KOPT-K1 (cell line): ENCODE results near the gene CDIPT.
"Not testable (repeated sequence)": the region's sequence is repeated elsewhere in the genome, so short reads cannot be mapped to it uniquely, and the experiment has no call there.

Source experiments
- H3K27ac ChIP-seq: fragments of 200-600 bp; sonication (generic); 2 replicates; pipeline ENCODE4 v1.5.1; 2016; ENCODE audit warnings: antibody characterized with exemption, mild to moderate bottlenecking, low read depth, low read length; ENCODE audit not compliant: poor library complexity, severe bottlenecking
- H3K36me3 ChIP-seq: fragments of 200-600 bp; sonication (generic); 2 replicates; pipeline ENCODE4 v1.5.1; 2017; ENCODE audit warnings: antibody characterized with exemption, mild to moderate bottlenecking, low read length, moderate library complexity; ENCODE audit not compliant: insufficient read depth
- H3K9me3 ChIP-seq: fragments of 200-600 bp; sonication (generic); 2 replicates; pipeline ENCODE4 v1.5.1; 2017; ENCODE audit warnings: antibody characterized with exemption, low read length, mild to moderate bottlenecking; ENCODE audit not compliant: insufficient read depth, poor library complexity, severe bottlenecking

Gene CDIPT

GRCh38 chr16:29900102-29900887 is 37.3 kb upstream of the CDIPT start, which contains the start of gene ASPHD1:
Gene ASPHD1 (plus strand): TSS chr16:29900488. CDS start chr16:29900972, 484 bp downstream.
- Histone ChIP-seq H3K27ac (no peak within 1 kb of the TSS), H3K9me3 (no peaks in the 10 kb centered on the region)

GRCh38 chr16:29899516-29900101 is 36.6 kb upstream of the CDIPT start, which contains the start of gene SEZ6L2:
Gene SEZ6L2 (minus strand): TSS chr16:29899550. CDS start chr16:29899019, 531 bp downstream.
- Histone ChIP-seq H3K27ac (no peak within 1 kb of the TSS), H3K36me3 (no peaks in the 10 kb centered on the region)

More at GRCh38 chr16:29900102-29900887, 37.3 kb upstream of the CDIPT start, which contains the start of gene ASPHD1:
- H3K36me3 ChIP-seq = no peaks in the 10 kb centered on the region

GRCh38 chr16:29898804-29899515 is 35.9 kb upstream of the CDIPT start:
- H3K36me3 ChIP-seq = no peaks in the 10 kb centered on the region
- H3K9me3 ChIP-seq = no peaks in the 10 kb centered on the region
- H3K27ac ChIP-seq = no peak overlapping the region

More at GRCh38 chr16:29899516-29900101, 36.6 kb upstream of the CDIPT start, which contains the start of gene SEZ6L2:
- H3K9me3 ChIP-seq = no peaks in the 10 kb centered on the region

- no peaks in the 10 kb centered on the region for H3K36me3 ChIP-seq
- H3K27ac ChIP-seq = no peak overlapping the region
- H3K9me3 ChIP-seq = no peaks in the 10 kb centered on the region
Measured at GRCh38 chr16:29898135-29898803, 35.2 kb upstream of the CDIPT start.

- H3K27ac ChIP-seq = no peak overlapping the region
- H3K36me3 ChIP-seq = no peaks in the 10 kb centered on the region
- no peaks in the 10 kb centered on the region for H3K9me3 ChIP-seq
Measured at GRCh38 chr16:29897333-29897732, 34.3 kb upstream of the CDIPT start.

GRCh38 chr16:29896841-29897240 is 33.8 kb upstream of the CDIPT start:
- H3K9me3 ChIP-seq = no peaks in the 10 kb centered on the region
- H3K36me3 ChIP-seq = no peaks in the 10 kb centered on the region
- H3K27ac ChIP-seq = no peak overlapping the region

GRCh38 chr16:29894352-29894751 is 31.3 kb upstream of the CDIPT start:
- no peak overlapping the region for H3K27ac ChIP-seq
- no peaks in the 10 kb centered on the region for H3K36me3 ChIP-seq
- no peaks in the 10 kb centered on the region for H3K9me3 ChIP-seq

GRCh38 chr16:29893553-29893952 is 30.5 kb upstream of the CDIPT start:
- Histone ChIP-seq H3K36me3 (no peaks in the 10 kb centered on the region), H3K27ac (no peak overlapping the region), H3K9me3 (no peaks in the 10 kb centered on the region)

GRCh38 chr16:29892458-29892813 is 29.4 kb upstream of the CDIPT start:
- H3K36me3 ChIP-seq = no peaks in the 10 kb centered on the region
- H3K9me3 ChIP-seq = no peaks in the 10 kb centered on the region
- no peak overlapping the region for H3K27ac ChIP-seq

GRCh38 chr16:29891525-29892457 is 28.8 kb upstream of the CDIPT start:
- Histone ChIP-seq H3K9me3 (no peaks in the 10 kb centered on the region), H3K36me3 (no peaks in the 10 kb centered on the region), H3K27ac (no peak overlapping the region)

GRCh38 chr16:29889372-29889771 is 26.3 kb upstream of the CDIPT start:
- H3K27ac ChIP-seq, H3K9me3 ChIP-seq, H3K36me3 ChIP-seq: not testable (repeated sequence)

- Histone ChIP-seq H3K36me3 (no peaks in the 10 kb centered on the region), H3K27ac (no peak overlapping the region), H3K9me3 (no peaks in the 10 kb centered on the region)
Measured at GRCh38 chr16:29883987-29884386, 21.0 kb upstream of the CDIPT start.

- H3K36me3 ChIP-seq = no peaks in the 10 kb centered on the region
Measured at GRCh38 chr16:29881050-29881449, 18.0 kb upstream of the CDIPT start.

GRCh38 chr16:29878172-29878571 is 15.1 kb upstream of the CDIPT start:
- no peaks in the 10 kb centered on the region for H3K36me3 ChIP-seq
- H3K9me3 ChIP-seq = no peaks in the 10 kb centered on the region
- H3K27ac ChIP-seq = no peak overlapping the region

More at GRCh38 chr16:29881050-29881449, 18.0 kb upstream of the CDIPT start:
- Histone ChIP-seq H3K9me3 (no peaks in the 10 kb centered on the region), H3K27ac (no peak overlapping the region)
